Measurements from ENCODE around the gene TAF11.
"Not testable (repeated sequence)": the region's sequence is repeated elsewhere in the genome, so short reads cannot be mapped to it uniquely, and the experiment has no call there.

TAF11 gene

DNA sequence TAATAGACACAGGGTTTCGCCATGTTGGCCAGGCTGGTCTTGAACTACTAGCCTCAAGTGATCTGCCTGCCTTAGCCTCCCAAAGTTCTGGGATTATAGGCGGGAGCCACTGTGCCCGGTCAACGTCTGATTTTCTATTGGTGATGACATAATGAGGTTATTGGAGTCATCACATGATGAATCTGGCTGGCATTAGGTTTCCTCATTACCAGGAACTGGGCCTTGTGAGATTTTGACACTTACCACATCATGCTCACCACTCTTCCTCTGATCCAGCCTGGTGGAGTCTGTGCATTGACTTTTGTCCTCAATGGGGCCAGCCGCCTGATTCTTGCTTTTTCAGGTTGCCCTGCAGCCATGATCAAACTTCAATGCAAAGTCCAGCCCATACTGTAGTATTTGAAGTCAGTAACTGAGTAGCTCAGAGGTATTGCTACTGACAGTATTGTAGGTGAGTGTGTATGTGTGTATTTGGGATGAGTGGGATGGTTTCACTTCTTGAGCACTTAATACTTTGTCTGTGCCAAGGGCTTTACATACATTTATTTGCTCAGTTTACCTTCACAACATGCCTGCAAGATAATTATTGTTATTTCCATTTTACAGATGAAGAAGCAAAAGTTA, 17.3 kb upstream of the TAF11 start:
- no peak for DNase-seq (ENCODE audit: low spot score)

DNA sequence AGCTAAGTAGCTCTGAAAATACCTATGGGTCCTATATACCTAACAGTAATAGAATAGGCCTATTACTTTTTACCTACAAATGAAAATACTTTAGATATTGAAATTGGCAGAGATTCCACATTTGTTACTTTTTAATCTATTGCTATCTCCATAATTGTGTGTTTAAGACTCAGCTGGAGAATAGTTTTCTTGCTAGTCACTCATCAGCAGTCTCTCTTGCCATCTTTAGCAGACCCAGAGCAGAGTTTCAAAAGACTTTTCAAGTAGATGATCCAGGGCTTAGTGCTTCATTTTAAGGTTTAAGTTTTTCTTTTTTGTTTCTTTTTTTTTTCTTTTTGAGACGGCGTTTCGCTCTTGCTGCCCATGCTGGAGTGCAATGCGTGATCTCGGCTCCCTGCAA, 14.1 kb upstream of the TAF11 start:
- no peak for DNase-seq (ENCODE audit: low spot score)

GRCh38 chr6:34900321-34901031, 12.6 kb upstream of the TAF11 start:
- DNase-seq (ENCODE audit: low spot score) = no peak

- DNase-seq (ENCODE audit: low spot score) = not testable (repeated sequence)
Observed at GRCh38 chr6:34899748-34900147, 11.9 kb upstream of the TAF11 start.

DNA sequence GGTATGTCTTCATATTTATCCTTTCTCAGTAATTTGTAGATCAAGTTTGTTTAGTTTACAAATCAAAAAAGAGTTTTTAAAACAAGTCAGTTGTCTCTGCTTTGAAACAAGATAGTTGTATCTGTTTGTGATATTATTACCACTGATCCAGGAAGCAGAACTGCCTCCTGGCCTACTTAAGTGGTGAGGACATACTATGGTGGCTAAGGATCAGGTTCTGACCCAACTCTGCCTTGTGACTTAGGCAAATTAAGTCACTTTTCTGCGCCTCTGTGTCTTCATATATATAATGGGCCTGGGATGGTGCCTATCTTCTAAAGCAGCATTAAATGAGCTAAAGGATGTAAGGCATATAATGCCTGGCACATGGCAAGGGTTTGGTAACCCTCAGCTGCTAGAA, 9.9 kb upstream of the TAF11 start:
- no peak for DNase-seq (ENCODE audit: low spot score)

DNA sequence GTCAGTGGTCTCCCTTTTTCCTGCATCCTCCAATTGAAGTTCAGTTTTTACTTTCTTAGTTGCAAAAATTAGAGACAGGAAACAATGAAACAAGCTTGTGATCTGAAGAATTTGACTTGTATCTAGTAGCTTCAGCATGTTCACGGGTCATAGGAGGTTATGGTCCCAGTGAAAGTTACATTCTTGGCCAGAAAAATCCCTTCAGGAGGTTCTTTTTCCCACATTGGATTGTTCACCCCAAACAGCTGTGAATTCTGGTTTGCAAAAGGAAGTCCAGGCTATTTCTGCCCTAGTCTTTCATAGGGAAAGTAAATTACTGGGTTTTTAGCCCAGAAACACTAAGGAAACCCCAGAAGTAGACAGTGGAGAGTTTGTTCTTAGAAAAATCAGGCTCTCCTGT, 9.3 kb upstream of the TAF11 start:
- DNase-seq (ENCODE audit: low spot score) = no peak

DNA sequence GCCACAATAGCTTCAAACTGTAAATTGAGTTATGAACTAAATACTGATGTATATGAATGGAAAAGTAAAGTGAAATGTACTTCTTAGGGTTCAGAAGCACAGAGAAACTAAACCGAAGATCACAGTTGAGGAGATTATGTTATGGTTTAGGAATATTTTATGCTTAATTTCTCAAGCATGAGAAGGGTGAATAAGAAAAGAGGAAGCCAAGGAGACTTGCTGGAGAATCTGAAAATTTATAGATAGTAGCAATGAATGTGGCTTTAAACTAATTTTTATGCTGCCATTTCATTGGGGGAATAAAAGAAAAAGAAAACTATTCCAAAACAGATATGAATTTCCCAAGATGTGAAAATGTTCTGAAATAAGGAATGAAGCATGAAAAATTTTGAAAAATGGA, 6.9 kb upstream of the TAF11 start:
- no peak for DNase-seq (ENCODE audit: low spot score)

GRCh38 chr6:34891296-34891695, 3.5 kb upstream of the TAF11 start:
- no peak for DNase-seq (ENCODE audit: low spot score)

- DNase-seq (ENCODE audit: low spot score) = no peak
Observed at GRCh38 chr6:34890533-34890925, 2.7 kb upstream of the TAF11 start.

DNA sequence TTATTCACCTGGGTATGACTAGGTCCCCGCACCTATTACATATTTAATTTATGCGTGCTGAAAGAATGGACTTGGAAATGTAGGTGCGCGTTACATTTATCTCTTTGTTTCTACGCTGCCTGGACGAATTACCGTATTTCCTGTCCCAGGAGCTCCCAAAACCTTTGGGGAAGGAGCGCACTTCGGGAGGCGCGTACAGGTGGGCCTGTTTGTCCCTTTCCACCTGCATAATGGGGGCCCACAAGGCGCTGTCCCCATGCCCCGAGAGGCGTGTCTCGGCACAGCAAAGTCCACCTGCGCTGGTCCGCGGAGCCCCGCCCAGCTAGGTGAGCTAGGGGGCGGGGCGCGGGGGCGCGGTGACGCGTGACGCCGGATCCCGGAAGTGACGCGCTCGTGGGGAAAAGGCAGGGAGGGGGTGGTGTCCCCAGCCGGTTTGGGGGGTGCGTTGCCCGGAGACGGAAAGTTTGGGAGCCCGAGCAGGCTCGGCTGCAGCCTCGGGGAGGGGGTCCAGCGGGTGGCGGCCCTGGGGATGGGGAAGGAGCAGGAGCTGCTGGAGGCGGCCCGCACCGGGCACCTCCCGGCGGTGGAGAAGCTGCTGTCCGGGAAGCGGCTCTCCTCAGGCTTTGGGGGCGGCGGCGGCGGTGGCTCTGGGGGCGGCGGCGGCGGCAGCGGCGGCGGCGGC, 1.2 kb upstream of the TAF11 start, which contains the start of gene ANKS1A:
Gene ANKS1A, plus strand, starts transcription at position 382 of the 682 bp plus-strand sequence. Its CDS starts 148 bp downstream, at position 530.
- peak; percentile 89 for DNase-seq (ENCODE audit: low spot score)

- no peak for DNase-seq (ENCODE audit: low spot score)
Observed at GRCh38 chr6:34888514-34888856, 643 bp upstream of the TAF11 start.

DNA sequence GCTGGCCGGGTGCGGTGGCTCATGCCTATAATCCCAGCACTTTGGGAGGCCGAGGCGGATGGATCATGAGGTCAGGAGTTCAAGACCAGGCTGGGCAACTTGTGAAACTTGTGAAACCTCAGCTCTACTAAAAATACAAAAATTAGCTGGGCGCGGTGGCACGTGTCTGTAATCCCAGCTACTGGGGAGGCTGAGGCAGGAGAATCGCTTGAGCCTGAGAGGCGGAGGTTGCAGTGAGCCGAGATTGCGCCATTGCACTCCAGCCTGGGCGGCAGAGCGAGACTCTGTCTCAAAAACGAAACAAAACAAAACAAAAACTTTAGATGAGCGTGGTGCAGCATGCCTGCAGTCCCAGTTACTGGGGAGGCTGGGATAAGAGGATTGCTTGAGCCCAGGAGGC, 2.0 kb downstream of the TAF11 start:
- DNase-seq (ENCODE audit: low spot score) = not testable (repeated sequence)

DNA sequence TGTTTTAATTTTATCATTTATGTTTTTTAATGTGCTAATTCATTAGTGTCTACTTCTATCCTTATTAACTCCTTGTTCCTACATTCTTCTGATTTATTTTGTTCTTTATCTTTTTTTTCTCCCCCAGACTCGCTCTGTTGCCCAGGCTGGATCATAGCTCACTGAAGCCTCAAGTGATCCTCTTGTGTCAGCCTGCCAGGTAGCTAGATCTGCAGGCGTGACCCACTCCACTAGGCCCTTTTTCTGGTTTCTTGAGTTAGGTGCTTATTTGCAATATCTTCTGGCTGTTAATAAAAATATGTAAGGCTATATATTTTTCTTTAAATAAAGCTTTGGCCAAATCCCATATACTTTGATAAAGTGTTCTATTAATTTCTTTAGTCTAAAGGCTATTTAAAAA, 2.8 kb downstream of the TAF11 start:
- DNase-seq (ENCODE audit: low spot score) = no peak

- DNase-seq (ENCODE audit: low spot score) = not testable (repeated sequence)
Observed at GRCh38 chr6:34884073-34884472, 3.8 kb downstream of the TAF11 start.

GRCh38 chr6:34877869-34878485, 9.9 kb downstream of the TAF11 start:
- no peak for DNase-seq (ENCODE audit: low spot score)

GRCh38 chr6:34877259-34877658, 10.6 kb downstream of the TAF11 start:
- DNase-seq (ENCODE audit: low spot score) = no peak

- no peak for DNase-seq (ENCODE audit: low spot score)
Observed at GRCh38 chr6:34876472-34876871, 11.4 kb downstream of the TAF11 start.

GRCh38 chr6:34875292-34876213, 12.3 kb downstream of the TAF11 start:
- DNase-seq (ENCODE audit: low spot score) = no peak

GRCh38 chr6:34872332-34872731, 15.5 kb downstream of the TAF11 start:
- no peak for DNase-seq (ENCODE audit: low spot score)

GRCh38 chr6:34871853-34872252, 16.0 kb downstream of the TAF11 start:
- DNase-seq (ENCODE audit: low spot score) = no peak

GRCh38 chr6:34867484-34867883, 20.4 kb downstream of the TAF11 start:
- no peak for DNase-seq (ENCODE audit: low spot score)

GRCh38 chr6:34866509-34866908, 21.3 kb downstream of the TAF11 start:
- no peak for DNase-seq (ENCODE audit: low spot score)

Data from ecto neural progenitor cell (in vitro differentiated cells).